SK-N-SH (cell line): ENCODE data around the gene C11orf68. TPM values are rescaled to one million over a fixed set of nuclear protein-coding genes. Genes with fewer than 3 reads are reported as not detected.

Experiments
- CTCF ChIA-PET: fragments of 300-600, 350-600 bp; formaldehyde crosslinking; extraction: SDS; loops from one replicate; lab custom pipeline; 2021; lab: Yijun Ruan, JAX
- POLR2A ChIA-PET: fragments of 350-600 bp; sonication (Branson Sonifier 250); formaldehyde crosslinking; extraction: SDS; loops from one replicate; lab custom pipeline; 2020; ENCODE audit warnings: antibody characterized with exemption, inconsistent platforms; lab: Yijun Ruan, JAX
- DNase-seq: peaks from one replicate; pipeline ENCODE4 v3.0.0; 2012
- H2AFZ ChIP-seq: fragments of 200-600 bp; sonication (generic); 2 replicates; pipeline ENCODE4 v1.8.1; 2016; ENCODE audit warnings: antibody characterized with exemption, mild to moderate bottlenecking, low read depth
- H3F3A ChIP-seq: fragments of 200-600 bp; sonication (generic); replicated peaks from 2 replicates; pipeline ENCODE3; 2016; ENCODE audit warnings: antibody characterized with exemption, mild to moderate bottlenecking; ENCODE audit not compliant: insufficient read depth
- H3K27ac ChIP-seq, 2 experiments: fragments of 200-500 bp in 1 of 2; fragments of 200-600 bp in 1 of 2; sonication (Bioruptor generic) in 1 of 2; sonication (generic), shearing (Covaris generic) in 1 of 2; 2 replicates each; pipeline versions ENCODE4 v1.5.1 to v1.6.1; 2014 to 2016; ENCODE audit warnings: low read depth in 2 of 2, inconsistent platforms in 1 of 2, low read length in 1 of 2, mild to moderate bottlenecking in 1 of 2, mixed read lengths in 1 of 2
- H3K27me3 ChIP-seq: fragments of 200-600 bp; sonication (generic), shearing (Covaris generic); 2 replicates; pipeline ENCODE4 v1.6.1; 2016; ENCODE audit warnings: mixed run types; ENCODE audit not compliant: insufficient read depth
- H3K36me3 ChIP-seq, 2 experiments: fragments of 200-500 bp in 1 of 2; fragments of 200-600 bp in 1 of 2; sonication (Bioruptor generic) in 1 of 2; sonication (generic) in 1 of 2; replicated peaks in 1 of 2; 2 replicates each; pipeline versions ENCODE3 to v1.5.1; 2014 to 2016; ENCODE audit warnings: low read length in 1 of 2, mild to moderate bottlenecking in 1 of 2; ENCODE audit not compliant: insufficient read depth in 2 of 2, control insufficient read depth in 1 of 2
- H3K4me1 ChIP-seq, 2 experiments: fragments of 200-500 bp in 1 of 2; fragments of 200-600 bp in 1 of 2; sonication (Bioruptor generic) in 1 of 2; sonication (generic), shearing (Covaris generic) in 1 of 2; 2 replicates each; pipeline versions ENCODE4 v1.5.1 to v1.6.1; 2014 to 2016; ENCODE audit warnings: low read depth in 1 of 2, low read length in 1 of 2, mixed run types in 1 of 2; ENCODE audit not compliant: insufficient read depth in 2 of 2, control insufficient read depth in 1 of 2
- H3K4me2 ChIP-seq: fragments of 200-600 bp; sonication (generic), shearing (Covaris generic); 2 replicates; pipeline ENCODE4 v1.6.1; 2017; ENCODE audit warnings: mixed run types
- H3K4me3 ChIP-seq, 2 experiments: fragments of 200-500 bp in 1 of 2; fragments of 200-600 bp in 1 of 2; sonication (Bioruptor generic) in 1 of 2; sonication (generic), shearing (Covaris generic) in 1 of 2; 2 replicates each; pipeline versions ENCODE4 v1.5.1 to v1.8.1; 2014 to 2016; ENCODE audit warnings: low read depth in 2 of 2, inconsistent platforms in 1 of 2, low read length in 1 of 2, mild to moderate bottlenecking in 1 of 2, mixed read lengths in 1 of 2, moderate library complexity in 1 of 2
- H3K79me2 ChIP-seq: fragments of 200-600 bp; sonication (generic); 2 replicates; pipeline ENCODE4 v1.8.1; 2017; ENCODE audit warnings: mild to moderate bottlenecking; ENCODE audit not compliant: insufficient read depth
- H3K9ac ChIP-seq: fragments of 200-600 bp; sonication (generic); 2 replicates; pipeline ENCODE4 v1.6.1; 2017; ENCODE audit warnings: mixed run types
- H3K9me2 ChIP-seq: fragments of 200-600 bp; sonication (generic); 2 replicates; pipeline ENCODE4 v1.6.1; 2017; ENCODE audit warnings: mixed run types
- H3K9me3 ChIP-seq: fragments of 200-600 bp; sonication (generic); 2 replicates; pipeline ENCODE4 v1.6.1; 2017; ENCODE audit warnings: mixed run types, mild to moderate bottlenecking, moderate library complexity
- H4K20me1 ChIP-seq: fragments of 200-600 bp; sonication (generic); 2 replicates; pipeline ENCODE4 v1.6.1; 2017; ENCODE audit warnings: mild to moderate bottlenecking, mixed run types; ENCODE audit not compliant: insufficient read depth
- ELF1 ChIP-seq: IDR thresholded peaks from 2 replicates; pipeline ENCODE4 v1.4.0; 2012
- FOXM1 ChIP-seq: IDR thresholded peaks from 2 replicates; pipeline ENCODE4 v1.4.0; 2012; ENCODE audit warnings: low read depth, mild to moderate bottlenecking
- GATA2 ChIP-seq: sonication (generic); formaldehyde crosslinking; IDR thresholded peaks from 2 replicates; pipeline ENCODE4 v1.5.0; 2020; ENCODE audit warnings: mild to moderate bottlenecking, missing genetic modification reagents
- IRF3 ChIP-seq: fragments of 150-350 bp; IDR thresholded peaks from 2 replicates; pipeline ENCODE4 v1.6.1; 2016; ENCODE audit warnings: mild to moderate bottlenecking, low read depth, low read length
- MEF2A ChIP-seq: IDR thresholded peaks from 2 replicates; pipeline ENCODE4 v1.4.0; 2012; ENCODE audit warnings: low read depth, borderline replicate concordance
- MXI1 ChIP-seq: IDR thresholded peaks from 2 replicates; pipeline ENCODE4 v1.6.1; 2012; ENCODE audit warnings: mild to moderate bottlenecking, low read depth, low read length, improper control_type of control experiment
- NFIC ChIP-seq: IDR thresholded peaks from 2 replicates; pipeline ENCODE4 v1.4.0; 2012; ENCODE audit warnings: borderline replicate concordance
- POLR2AphosphoS5 ChIP-seq: IDR thresholded peaks from 2 replicates; pipeline ENCODE4 v1.6.1; 2012; ENCODE audit warnings: low read depth, low read length
- RXRA ChIP-seq: IDR thresholded peaks from 2 replicates; pipeline ENCODE4 v1.4.0; 2012; ENCODE audit warnings: low read depth, mild to moderate bottlenecking, borderline replicate concordance
- YY1 ChIP-seq: IDR thresholded peaks from 2 replicates; pipeline ENCODE4 v1.4.0; 2012; ENCODE audit warnings: low read depth, mild to moderate bottlenecking
- ZBTB33 ChIP-seq: IDR thresholded peaks from 2 replicates; pipeline ENCODE4 v1.4.0; 2012; ENCODE audit warnings: low read depth, borderline replicate concordance
- WGBS: methylation state at CpG from one replicate; pipeline ENCODE4 v1.1.6; 2017; ENCODE audit warnings: low lambda C conversion rate; 5-methylcytosine and 5-hydroxymethylcytosine counted together
- polyA plus RNA-seq, 3 experiments: library from polyadenylated mRNA; depleted of rRNA; stranded (reverse); fragments of >200 nt; gene quantifications; 2 replicates each; pipeline ENCODE4 v1.2.3, GENCODE V29; 2012

Gene C11orf68
- polyA plus RNA-seq, 1 of the 3 experiments (the other 2 are of a cell fraction) = 65.3 TPM

- TF ChIP-seq ZBTB33 (no peak), YY1 (no peak), RXRA (no peak), NFIC (no peak)
Measured at GRCh38 chr11:65922565-65922964, 3.7 kb upstream of the C11orf68 start (continued).

- Histone ChIP-seq H3K27me3 (no peaks in the 10 kb centered on the region), H4K20me1 (0 out of 2 replicates have a peak, but pooled peaks cover 4% of the 10 kb centered on the region), H2AFZ (no peak overlapping the region), H3K9ac (no peak overlapping the region), H3K9me3 (no peaks in the 10 kb centered on the region), H3K79me2 (peaks cover 48% of the 10 kb centered on the region), H3K27ac (no peak overlapping the region), H3K4me1 (peaks cover 21 to 32% of the 10 kb centered on the region in 2 experiments; a peak in 3 of 4 replicates), H3F3A (peaks cover 32% of the 10 kb centered on the region), H3K36me3 (peaks cover 12 to 27% of the 10 kb centered on the region in 2 experiments), H3K9me2 (no peaks in the 10 kb centered on the region), H3K4me2 (no peak overlapping the region), H3K4me3 (no peak overlapping the region)
- POLR2A ChIA-PET = no interaction called here
- 98% methylated on average over 8 of the region's 10 CpGs for WGBS
- no peak for DNase-seq
- CTCF ChIA-PET = interaction anchor here (1.4 to 5.5 kb wide), 3 partner anchors 10 to 37 kb away, joined by 3 to 22 read pairs (median 20); no protein-coding TSS in a partner anchor
- TF ChIP-seq IRF3 = no peak
- TF ChIP-seq GATA2 (CRISPR knock-in tag) = no peak
- TF ChIP-seq MXI1 = no peak
Measured at GRCh38 chr11:65921876-65922275, 3.0 kb upstream of the C11orf68 start.

GRCh38 chr11:65921033-65921555, 2.2 kb upstream of the C11orf68 start:
- ChIA-PET CTCF (interaction anchor here (0.9 to 5.5 kb wide), 4 partner anchors 12 to 36 kb away, joined by 3 to 22 read pairs (median 12); partner anchors contain the start of genes CCDC85B and FIBP), POLR2A (no interaction called here)
- WGBS = 94% methylated on average over 12 of the region's 12 CpGs

More at GRCh38 chr11:65921033-65921555, 2.2 kb upstream of the C11orf68 start:
- H3K4me2 ChIP-seq = peak overlapping the region; percentile 99
- H3K27me3 ChIP-seq = no peaks in the 10 kb centered on the region
- H3K4me3 ChIP-seq = peak overlapping the region; percentile 61 to 92; a peak in 3 of 4 replicates
- TF ChIP-seq FOXM1 (no peak), YY1 (no peak), POLR2AphosphoS5 (no peak), ELF1 (no peak), MEF2A (no peak)
- H3K9me3 ChIP-seq = no peaks in the 10 kb centered on the region
- H3K9ac ChIP-seq = peak overlapping the region; percentile 74; the same call in 1 of the 2 replicates
- H3K27ac ChIP-seq = no peak overlapping the region
- DNase-seq = no peak
- H2AFZ ChIP-seq = no peak overlapping the region
- H3K4me1 ChIP-seq = peaks cover 29 to 32% of the 10 kb centered on the region in 2 experiments; a peak in 3 of 4 replicates
- peaks cover 12 to 25% of the 10 kb centered on the region in 2 experiments for H3K36me3 ChIP-seq
- 0 out of 2 replicates have a peak, but pooled peaks cover 4% of the 10 kb centered on the region for H4K20me1 ChIP-seq
- peaks cover 40% of the 10 kb centered on the region for H3F3A ChIP-seq
- H3K9me2 ChIP-seq = no peaks in the 10 kb centered on the region
- peaks cover 56% of the 10 kb centered on the region for H3K79me2 ChIP-seq
